HG02798 (cell line): ENCODE data around the gene BHLHA9.
"Not testable (repeated sequence)": the region's sequence is repeated elsewhere in the genome, so short reads cannot be mapped to it uniquely, and the experiment has no call there.

ENCODE experiments used
- ATAC-seq: cut with Tn5 transposase; IDR thresholded peaks from one replicate; pipeline ENCODE4 v1.9.1; 2021; ENCODE audit warnings: mild to moderate bottlenecking; ENCODE audit not compliant: unreplicated experiment, poor library complexity

Gene BHLHA9

GRCh38 chr17:1270210-1271029 lies at the start of gene BHLHA9:
BHLHA9 (plus strand) TSS chr17:1270444; CDS start chr17:1270564, 120 bp downstream.
- ATAC-seq = no peak

- no peak for ATAC-seq
These were observed 49.0 kb upstream of the BHLHA9 start for GRCh38 chr17:1221209-1221608.

GRCh38 chr17:1222321-1222720 lies 47.9 kb upstream of the BHLHA9 start:
- no peak for ATAC-seq

- no peak for ATAC-seq
These were observed 46.6 kb upstream of the BHLHA9 start for GRCh38 chr17:1223662-1224061.

- no peak for ATAC-seq
These were observed 45.9 kb upstream of the BHLHA9 start for GRCh38 chr17:1224330-1224729.

GRCh38 chr17:1226308-1226707 lies 43.9 kb upstream of the BHLHA9 start:
- no peak for ATAC-seq

- ATAC-seq = no peak
These were observed 42.9 kb upstream of the BHLHA9 start for GRCh38 chr17:1227365-1227764.

GRCh38 chr17:1227917-1228780 lies 42.1 kb upstream of the BHLHA9 start:
- peak; percentile 44 for ATAC-seq

- ATAC-seq = peak; percentile 12
These were observed 41.4 kb upstream of the BHLHA9 start for GRCh38 chr17:1228781-1229348.

GRCh38 chr17:1229349-1229899 lies 40.8 kb upstream of the BHLHA9 start:
- peak; percentile 51 for ATAC-seq

- no peak for ATAC-seq
These were observed 40.2 kb upstream of the BHLHA9 start for GRCh38 chr17:1229900-1230501.

GRCh38 chr17:1231456-1231855 lies 38.8 kb upstream of the BHLHA9 start:
- no peak for ATAC-seq

GRCh38 chr17:1232331-1232730 lies 37.9 kb upstream of the BHLHA9 start:
- ATAC-seq = no peak

- ATAC-seq = no peak
These were observed 37.5 kb upstream of the BHLHA9 start for GRCh38 chr17:1232786-1233185.

- no peak for ATAC-seq
These were observed 35.8 kb upstream of the BHLHA9 start for GRCh38 chr17:1234455-1234854.

GRCh38 chr17:1237471-1237870 lies 32.8 kb upstream of the BHLHA9 start:
- no peak for ATAC-seq

- ATAC-seq = no peak
These were observed 31.0 kb upstream of the BHLHA9 start for GRCh38 chr17:1239210-1239609.

GRCh38 chr17:1240426-1240825 lies 29.8 kb upstream of the BHLHA9 start:
- ATAC-seq = not testable (repeated sequence)

GRCh38 chr17:1241929-1242328 lies 28.3 kb upstream of the BHLHA9 start:
- no peak for ATAC-seq

GRCh38 chr17:1244606-1245012 lies 25.6 kb upstream of the BHLHA9 start:
- no peak for ATAC-seq
